ENCODE data around the gene MICAL2. TPM values are rescaled to one million over a fixed set of nuclear protein-coding genes. Genes with fewer than 3 reads are reported as not detected.

The MICAL2 gene
- total RNA-seq, 1 experiment from 2014 or later: 59.8 TPM

- Histone ChIP-seq H3K27me3 (replicated peaks) (no peaks in the 10 kb centered on the region), H3K4me3 (no peak overlapping the region), H3K4me1 (replicated peaks) (peaks cover 46% of the 10 kb centered on the region), H3K36me3 (peaks cover 15% of the 10 kb centered on the region; the same call in 1 of the 2 replicates), H3K27ac (no peak overlapping the region), H3K9me3 (replicated peaks) (no peaks in the 10 kb centered on the region)
- DNase-seq (ENCODE audit: low read depth in 1 of 2, low spot score in 2 of 2): no peak
These were observed 11.1 kb downstream of the MICAL2 start for GRCh38 chr11:12121517-12121916.

- Histone ChIP-seq H3K27ac (no peak overlapping the region), H3K4me1 (replicated peaks) (peaks cover 52% of the 10 kb centered on the region), H3K36me3 (peaks cover 10% of the 10 kb centered on the region; the same call in 1 of the 2 replicates), H3K27me3 (replicated peaks) (no peaks in the 10 kb centered on the region), H3K4me3 (no peak overlapping the region), H3K9me3 (replicated peaks) (no peaks in the 10 kb centered on the region)
- DNase-seq (ENCODE audit: low read depth in 1 of 2, low spot score in 2 of 2): no peak
These were observed 11.7 kb downstream of the MICAL2 start for GRCh38 chr11:12122083-12122482.

- peaks cover 48% of the 10 kb centered on the region for H3K4me1 ChIP-seq (replicated peaks)
These were observed 12.9 kb downstream of the MICAL2 start for GRCh38 chr11:12123273-12123672.

GRCh38 chr11:12123799-12124198 is 13.4 kb downstream of the MICAL2 start:
- DNase-seq (ENCODE audit: low read depth in 1 of 2, low spot score in 2 of 2): no peak
- no peak overlapping the region for H3K4me3 ChIP-seq
- H3K4me1 ChIP-seq (replicated peaks): peaks cover 47% of the 10 kb centered on the region
- H3K9me3 ChIP-seq (replicated peaks): no peaks in the 10 kb centered on the region
- no peaks in the 10 kb centered on the region for H3K36me3 ChIP-seq
- no peaks in the 10 kb centered on the region for H3K27me3 ChIP-seq (replicated peaks)
- H3K27ac ChIP-seq: no peak overlapping the region

More at GRCh38 chr11:12123273-12123672, 12.9 kb downstream of the MICAL2 start:
- Histone ChIP-seq H3K27me3 (replicated peaks) (no peaks in the 10 kb centered on the region), H3K9me3 (replicated peaks) (no peaks in the 10 kb centered on the region), H3K4me3 (no peak overlapping the region), H3K27ac (no peak overlapping the region), H3K36me3 (no peaks in the 10 kb centered on the region)
- no peak for DNase-seq (ENCODE audit: low read depth in 1 of 2, low spot score in 2 of 2)

GRCh38 chr11:12124306-12124705 is 13.9 kb downstream of the MICAL2 start:
- 0 out of 2 replicates have a peak overlapping the region, but pooled peaks have one; percentile 19 for H3K27ac ChIP-seq

GRCh38 chr11:12125609-12126149 is 15.3 kb downstream of the MICAL2 start:
- DNase-seq (ENCODE audit: low read depth in 1 of 2, low spot score in 2 of 2): no peak
- Histone ChIP-seq H3K27ac (no peak overlapping the region), H3K36me3 (no peaks in the 10 kb centered on the region)

More at GRCh38 chr11:12124306-12124705, 13.9 kb downstream of the MICAL2 start:
- Histone ChIP-seq H3K36me3 (no peaks in the 10 kb centered on the region), H3K27me3 (replicated peaks) (no peaks in the 10 kb centered on the region), H3K4me3 (no peak overlapping the region), H3K4me1 (replicated peaks) (peaks cover 42% of the 10 kb centered on the region), H3K9me3 (replicated peaks) (no peaks in the 10 kb centered on the region)
- DNase-seq (ENCODE audit: low read depth in 1 of 2, low spot score in 2 of 2): no peak

GRCh38 chr11:12126344-12127019 is 16.1 kb downstream of the MICAL2 start:
- Histone ChIP-seq H3K9me3 (replicated peaks) (no peaks in the 10 kb centered on the region), H3K27ac (no peak overlapping the region), H3K36me3 (no peaks in the 10 kb centered on the region), H3K4me1 (replicated peaks) (peaks cover 31% of the 10 kb centered on the region), H3K27me3 (replicated peaks) (no peaks in the 10 kb centered on the region), H3K4me3 (no peak overlapping the region)
- no peak for DNase-seq (ENCODE audit: low read depth in 1 of 2, low spot score in 2 of 2)

More at GRCh38 chr11:12125609-12126149, 15.3 kb downstream of the MICAL2 start:
- Histone ChIP-seq H3K27me3 (replicated peaks) (no peaks in the 10 kb centered on the region), H3K9me3 (replicated peaks) (no peaks in the 10 kb centered on the region), H3K4me3 (no peak overlapping the region), H3K4me1 (replicated peaks) (peaks cover 31% of the 10 kb centered on the region)

GRCh38 chr11:12127206-12127898 is 17.0 kb downstream of the MICAL2 start:
- Histone ChIP-seq H3K36me3 (no peaks in the 10 kb centered on the region), H3K27ac (no peak overlapping the region), H3K9me3 (replicated peaks) (no peaks in the 10 kb centered on the region), H3K4me1 (replicated peaks) (peaks cover 31% of the 10 kb centered on the region), H3K27me3 (replicated peaks) (no peaks in the 10 kb centered on the region), H3K4me3 (no peak overlapping the region)
- no peak for DNase-seq (ENCODE audit: low read depth in 1 of 2, low spot score in 2 of 2)

GRCh38 chr11:12128301-12128751 is 17.9 kb downstream of the MICAL2 start:
- H3K4me3 ChIP-seq: no peak overlapping the region
- H3K27ac ChIP-seq: no peak overlapping the region
- no peaks in the 10 kb centered on the region for H3K27me3 ChIP-seq (replicated peaks)
- H3K4me1 ChIP-seq (replicated peaks): peaks cover 31% of the 10 kb centered on the region
- no peaks in the 10 kb centered on the region for H3K9me3 ChIP-seq (replicated peaks)
- H3K36me3 ChIP-seq: no peaks in the 10 kb centered on the region
- DNase-seq (ENCODE audit: low read depth in 1 of 2, low spot score in 2 of 2): no peak

- Histone ChIP-seq H3K4me1 (replicated peaks) (peaks cover 31% of the 10 kb centered on the region), H3K36me3 (no peaks in the 10 kb centered on the region), H3K4me3 (no peak overlapping the region), H3K9me3 (replicated peaks) (no peaks in the 10 kb centered on the region), H3K27me3 (replicated peaks) (no peaks in the 10 kb centered on the region), H3K27ac (no peak overlapping the region)
- DNase-seq (ENCODE audit: low read depth in 1 of 2, low spot score in 2 of 2): no peak
These were observed 18.8 kb downstream of the MICAL2 start for GRCh38 chr11:12129227-12129626.

GRCh38 chr11:12130180-12130980 is 20.0 kb downstream of the MICAL2 start:
- H3K36me3 ChIP-seq: no peaks in the 10 kb centered on the region
- H3K4me1 ChIP-seq (replicated peaks): peaks cover 21% of the 10 kb centered on the region
- no peak overlapping the region for H3K27ac ChIP-seq
- no peaks in the 10 kb centered on the region for H3K9me3 ChIP-seq (replicated peaks)
- no peak overlapping the region for H3K4me3 ChIP-seq
- no peaks in the 10 kb centered on the region for H3K27me3 ChIP-seq (replicated peaks)
- DNase-seq (ENCODE audit: low read depth in 1 of 2, low spot score in 2 of 2): no peak

- H3K4me3 ChIP-seq: no peak overlapping the region
- H3K27me3 ChIP-seq (replicated peaks): no peaks in the 10 kb centered on the region
- no peaks in the 10 kb centered on the region for H3K9me3 ChIP-seq (replicated peaks)
- DNase-seq (ENCODE audit: low read depth in 1 of 2, low spot score in 2 of 2): no peak
- peaks cover 5% of the 10 kb centered on the region for H3K4me1 ChIP-seq (replicated peaks)
- no peak overlapping the region for H3K27ac ChIP-seq
- H3K36me3 ChIP-seq: no peaks in the 10 kb centered on the region
These were observed 21.8 kb downstream of the MICAL2 start for GRCh38 chr11:12131943-12132789.

- no peak for DNase-seq (ENCODE audit: low read depth in 1 of 2, low spot score in 2 of 2)
- Histone ChIP-seq H3K9me3 (replicated peaks) (no peaks in the 10 kb centered on the region), H3K27ac (no peak overlapping the region), H3K36me3 (no peaks in the 10 kb centered on the region), H3K4me1 (replicated peaks) (peaks cover 8% of the 10 kb centered on the region), H3K27me3 (replicated peaks) (no peaks in the 10 kb centered on the region), H3K4me3 (no peak overlapping the region)
These were observed 22.4 kb downstream of the MICAL2 start for GRCh38 chr11:12132790-12133145.
